B cell (primary cell): ENCODE data around the gene HTT. TPM values are rescaled to one million over a fixed set of nuclear protein-coding genes. Genes with fewer than 3 reads are reported as not detected.

Source experiments
- ATAC-seq: fragments of 200-7000 bp; cut with Tn5 transposase; one replicate; pipeline ENCODE4 v1.10.0; 2021; ENCODE audit warnings: low read depth, mild to moderate bottlenecking, moderate number of reproducible peaks, moderate library complexity
- CTCF ChIA-PET: fragments of 350-600 bp; sonication (Branson Sonifier 250); formaldehyde crosslinking; loops from one replicate; lab custom pipeline; 2021; ENCODE audit warnings: antibody characterized with exemption, inconsistent platforms; lab: Charles Lee
- POLR2A ChIA-PET: fragments of 350-600 bp; sonication (Branson Sonifier 250); formaldehyde crosslinking; loops from one replicate; lab custom pipeline; 2021; ENCODE audit warnings: antibody characterized with exemption; lab: Charles Lee
- DNase-seq: peaks from one replicate; pipeline ENCODE4 v3.0.0; 2013
- H2AFZ ChIP-seq: 2 replicates; pipeline ENCODE4 v1.6.1; 2012; ENCODE audit warnings: mild to moderate bottlenecking, low read depth, low read length; ENCODE audit not compliant: insufficient read depth, poor library complexity, severe bottlenecking
- H3K27ac ChIP-seq, 2 donors: 1 replicate in 1 of 2; 2 replicates in 1 of 2; pipeline ENCODE4 v1.5.1; 2012 to 2013; ENCODE audit warnings: low read length in 2 of 2, mild to moderate bottlenecking in 2 of 2, moderate library complexity in 1 of 2
- H3K27me3 ChIP-seq, 4 experiments: fragments of 200-600 bp in 1 of 4; sonication (generic) in 1 of 4; replicated peaks in 1 of 4; 1 replicate in 2 of 4; 2 replicates in 2 of 4; pipeline versions ENCODE4 v1.6.1 to v1.7.0; 2013 to 2016; ENCODE audit warnings: low read length in 3 of 4, mild to moderate bottlenecking in 2 of 4, mixed read lengths in 1 of 4, moderate library complexity in 1 of 4; ENCODE audit not compliant: insufficient read depth in 4 of 4, control insufficient read depth in 3 of 4; ENCODE audit errors: control extremely low read depth in 1 of 4
- H3K36me3 ChIP-seq, 2 experiments: replicated peaks in 1 of 2; 1 replicate in 1 of 2; 2 replicates in 1 of 2; pipeline versions ENCODE4 v1.6.1 to v1.7.1; 2013; ENCODE audit warnings: low read length in 1 of 2; ENCODE audit not compliant: insufficient read depth in 2 of 2, control insufficient read depth in 1 of 2; ENCODE audit errors: control extremely low read depth in 1 of 2, extremely low read depth in 1 of 2
- H3K4me1 ChIP-seq, 2 donors: fragments of 200-600 bp in 1 of 2; sonication (generic) in 1 of 2; 1 replicate in 1 of 2; 2 replicates in 1 of 2; pipeline versions ENCODE4 v1.5.1 to v1.6.1; 2013 to 2017; ENCODE audit warnings: low read length in 2 of 2; ENCODE audit not compliant: control insufficient read depth in 2 of 2, insufficient read depth in 2 of 2
- H3K4me2 ChIP-seq: replicated peaks from 2 replicates; pipeline ENCODE3; 2012; ENCODE audit warnings: mild to moderate bottlenecking, low read depth, low read length; ENCODE audit not compliant: poor library complexity, severe bottlenecking
- H3K4me3 ChIP-seq, 5 experiments: fragments of 200-600 bp in 1 of 5; sonication (generic) in 1 of 5; 1 replicate in 3 of 5; 2 replicates in 2 of 5; pipeline versions ENCODE4 v1.5.1 to v1.7.0; 2011 to 2016; ENCODE audit warnings: low read length in 4 of 5, mild to moderate bottlenecking in 4 of 5, low read depth in 2 of 5, control low read depth in 1 of 5, moderate library complexity in 1 of 5; ENCODE audit not compliant: insufficient read depth in 1 of 5; ENCODE audit errors: control extremely low read depth in 1 of 5, extremely low read depth in 1 of 5
- H3K79me2 ChIP-seq: fragments of 200-600 bp; sonication (generic); one replicate; pipeline ENCODE4 v1.6.0; 2016; ENCODE audit warnings: low read length; ENCODE audit not compliant: control insufficient read depth, insufficient read depth
- H3K9ac ChIP-seq: fragments of 200-600 bp; sonication (generic); 2 replicates; pipeline ENCODE4 v1.6.1; 2017; ENCODE audit warnings: mild to moderate bottlenecking, low read length, moderate library complexity
- H3K9me3 ChIP-seq, 3 donors: one replicate each; pipeline versions ENCODE4 v1.6.1 to v1.7.1; 2013; ENCODE audit warnings: low read length in 2 of 3; ENCODE audit not compliant: control insufficient read depth in 2 of 3, insufficient read depth in 1 of 3; ENCODE audit errors: control extremely low read depth in 1 of 3
- H4K20me1 ChIP-seq: 2 replicates; pipeline ENCODE4 v1.6.0; 2012; ENCODE audit warnings: mild to moderate bottlenecking, low read length; ENCODE audit not compliant: insufficient read depth, control insufficient read depth, poor library complexity, severe bottlenecking
- H3K27ac Mint-ChIP-seq: one replicate; pipeline ENCODE4 v1.8.0; 2021; ENCODE audit warnings: mixed read lengths
- H3K27me3 Mint-ChIP-seq: one replicate; pipeline ENCODE4 v1.8.0; 2021; ENCODE audit warnings: mixed read lengths
- H3K4me1 Mint-ChIP-seq: one replicate; pipeline ENCODE4 v1.8.0; 2021; ENCODE audit warnings: mixed read lengths
- H3K4me3 Mint-ChIP-seq: one replicate; pipeline ENCODE4 v1.8.0; 2021; ENCODE audit warnings: mixed read lengths
- H3K9me3 Mint-ChIP-seq: one replicate; pipeline ENCODE4 v1.8.0; 2022; ENCODE audit warnings: mixed read lengths; ENCODE audit not compliant: insufficient read depth
- CTCF ChIP-seq: fragments of 200-600 bp; IDR thresholded peaks from one replicate; pipeline ENCODE4 v1.8.0; 2022; ENCODE audit warnings: antibody characterized with exemption, mild to moderate bottlenecking
- EZH2 ChIP-seq: IDR thresholded peaks from 2 replicates; pipeline ENCODE4 v1.6.1; 2012; ENCODE audit warnings: borderline replicate concordance, low read depth, mild to moderate bottlenecking, moderate library complexity, low read length; ENCODE audit not compliant: insufficient read depth, poor library complexity, severe bottlenecking
- WGBS: methylation state at CpG from one replicate; pipeline ENCODE4 v1.1.5; 2013; ENCODE audit warnings: missing lambda C conversion rate; ENCODE audit not compliant: insufficient coverage; 5-methylcytosine and 5-hydroxymethylcytosine counted together
- intact Hi-C: fragments of 100-400 bp; cut with micrococcal nuclease; formaldehyde crosslinking; loops from one replicate; pipeline ENCODE4 v1.10.0; 2022
- polyA plus RNA-seq: library from polyadenylated mRNA; depleted of rRNA; stranded (reverse); fragments of >200 nt; gene quantifications from 2 replicates; pipeline ENCODE4 v1.2.3, GENCODE V29; 2012
- total RNA-seq, 2 donors: library from RNA; stranded (reverse); fragments of 120-200 nt in 1 of 2; gene quantifications; 1 replicate in 1 of 2; 2 replicates in 1 of 2; pipeline versions ENCODE4 v1.2.3 to v1.2.4, GENCODE V29; 2013 to 2022

HTT gene
- total and polyA plus RNA-seq, 2 donors (not counting 1 experiment from before 2014, with no cell fraction given), result 52.8 to 195 TPM

DNA sequence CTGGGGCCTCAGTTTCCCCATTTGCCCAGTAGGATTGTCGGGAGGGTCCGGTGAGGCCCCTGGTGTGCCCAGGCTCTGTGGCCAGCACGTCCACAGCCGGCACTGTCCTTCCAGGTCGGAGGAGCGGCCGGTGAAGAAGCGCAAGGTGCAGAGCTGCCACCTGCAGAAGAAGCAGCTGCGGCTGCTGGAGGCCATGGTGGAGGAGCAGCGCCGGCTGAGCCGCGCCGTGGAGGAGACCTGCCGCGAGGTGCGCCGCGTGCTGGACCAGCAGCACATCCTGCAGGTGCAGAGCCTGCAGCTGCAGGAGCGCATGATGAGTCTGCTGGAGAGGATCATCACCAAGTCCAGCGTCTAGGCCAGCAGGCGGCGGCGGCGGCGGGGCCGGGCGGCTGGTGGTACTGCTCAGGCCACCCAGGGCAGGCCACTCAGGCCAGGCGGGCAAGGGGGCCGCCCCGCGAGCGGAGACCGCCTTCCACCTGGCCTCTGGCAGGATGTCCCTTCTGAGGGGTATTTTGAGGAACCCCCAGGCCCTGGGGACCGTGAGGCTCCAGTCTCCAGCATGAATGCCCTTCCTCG, 181.2 kb downstream of the HTT start:
- H3K9me3 Mint-ChIP-seq, result no peaks in the 10 kb centered on the region
- Histone ChIP-seq H3K9me3 (no peaks in the 10 kb centered on the region), H3K27me3 (no peaks in the 10 kb centered on the region), H3K4me3 (no peak overlapping the region), H4K20me1 (no peaks in the 10 kb centered on the region), H3K36me3 (no peaks in the 10 kb centered on the region), H3K4me2 (no peak overlapping the region), H3K27ac (no peak overlapping the region), H2AFZ (no peak overlapping the region), H3K9ac (no peak overlapping the region), H3K79me2 (no peaks in the 10 kb centered on the region), H3K4me1 (peaks cover 9 to 17% of the 10 kb centered on the region in 2 donors)
- H3K27me3 Mint-ChIP-seq, result no peaks in the 10 kb centered on the region
- ChIA-PET CTCF (no interaction called here), POLR2A (no interaction called here)
- WGBS, result 96% methylated on average over 33 of the region's 36 CpGs
- ATAC-seq, result no peak
- TF ChIP-seq CTCF (no peak), EZH2 (no peak)
- no peak for DNase-seq
- peaks cover 22% of the 10 kb centered on the region for H3K4me1 Mint-ChIP-seq
- intact Hi-C loops, result no loop called here
- H3K4me3 Mint-ChIP-seq, result no peak overlapping the region
- H3K27ac Mint-ChIP-seq, result no peak overlapping the region

GRCh38 chr4:3256230-3257102, 182.0 kb downstream of the HTT start:
- peaks cover 22% of the 10 kb centered on the region for H3K4me1 Mint-ChIP-seq
- H3K27ac Mint-ChIP-seq, result no peak overlapping the region
- intact Hi-C loops, result no loop called here
- H3K4me3 Mint-ChIP-seq, result peak overlapping the region; percentile 4
- ATAC-seq (no peak), DNase-seq (no peak)
- no peak for TF ChIP-seq EZH2
- no peak for TF ChIP-seq CTCF
- Histone ChIP-seq H3K4me3 (no peak overlapping the region), H4K20me1 (no peaks in the 10 kb centered on the region), H3K4me2 (no peak overlapping the region), H3K27ac (no peak overlapping the region), H2AFZ (no peak overlapping the region), H3K79me2 (no peaks in the 10 kb centered on the region), H3K9ac (no peak overlapping the region), H3K9me3 (no peaks in the 10 kb centered on the region), H3K27me3 (no peaks in the 10 kb centered on the region), H3K36me3 (no peaks in the 10 kb centered on the region), H3K4me1 (peaks cover 9 to 17% of the 10 kb centered on the region in 2 donors)
- ChIA-PET CTCF (no interaction called here), POLR2A (no interaction called here)
- H3K9me3 Mint-ChIP-seq, result no peaks in the 10 kb centered on the region
- H3K27me3 Mint-ChIP-seq, result no peaks in the 10 kb centered on the region
- WGBS, result 96% methylated on average over 14 of the region's 21 CpGs
